Measurements from ENCODE around the gene DDX10.
A peak's percentile ranks its signal among the peaks of the same experiment; 100 is the strongest.
"Not testable (repeated sequence)": the region's sequence is repeated elsewhere in the genome, so short reads cannot be mapped to it uniquely, and the experiment has no call there.

The DDX10 gene

GRCh38 chr11:108664730-108665525, at the start of gene DDX10:
TSS of gene DDX10 (plus strand) at chr11:108665069. CDS start at chr11:108665154, 85 bp downstream.
- peak; percentile 97 for DNase-seq (ENCODE audit: low read depth in 2 of 2)

GRCh38 chr11:108616549-108616948, 48.3 kb upstream of the DDX10 start:
- peak; percentile 41 to 45 for DNase-seq (ENCODE audit: low read depth in 2 of 2)

GRCh38 chr11:108617055-108617454, 47.8 kb upstream of the DDX10 start:
- no peak for DNase-seq (ENCODE audit: low read depth in 2 of 2)

GRCh38 chr11:108618529-108618928, 46.3 kb upstream of the DDX10 start:
- no peak for DNase-seq (ENCODE audit: low read depth in 2 of 2)

GRCh38 chr11:108620958-108621772, 43.7 kb upstream of the DDX10 start:
- DNase-seq (ENCODE audit: low read depth in 2 of 2): no peak

- no peak for DNase-seq (ENCODE audit: low read depth in 2 of 2)
Measured at GRCh38 chr11:108622341-108622740, 42.5 kb upstream of the DDX10 start.

- DNase-seq (ENCODE audit: low read depth in 2 of 2): no peak
Measured at GRCh38 chr11:108624196-108624925, 40.5 kb upstream of the DDX10 start.

- DNase-seq (ENCODE audit: low read depth in 2 of 2): no peak
Measured at GRCh38 chr11:108628326-108628725, 36.5 kb upstream of the DDX10 start.

GRCh38 chr11:108628812-108629211, 36.1 kb upstream of the DDX10 start:
- DNase-seq (ENCODE audit: low read depth in 2 of 2): no peak

GRCh38 chr11:108629274-108629673, 35.6 kb upstream of the DDX10 start:
- DNase-seq (ENCODE audit: low read depth in 2 of 2): no peak

GRCh38 chr11:108632041-108632704, 32.7 kb upstream of the DDX10 start:
- DNase-seq (ENCODE audit: low read depth in 2 of 2): no peak

- DNase-seq (ENCODE audit: low read depth in 2 of 2): no peak
Measured at GRCh38 chr11:108635106-108635505, 29.8 kb upstream of the DDX10 start.

GRCh38 chr11:108636222-108636621, 28.6 kb upstream of the DDX10 start:
- DNase-seq (ENCODE audit: low read depth in 2 of 2): no peak

GRCh38 chr11:108639146-108639545, 25.7 kb upstream of the DDX10 start:
- no peak for DNase-seq (ENCODE audit: low read depth in 2 of 2)

GRCh38 chr11:108641752-108642151, 23.1 kb upstream of the DDX10 start:
- DNase-seq (ENCODE audit: low read depth in 2 of 2): not testable (repeated sequence)

GRCh38 chr11:108643974-108644373, 20.9 kb upstream of the DDX10 start:
- DNase-seq (ENCODE audit: low read depth in 2 of 2): no peak

- no peak for DNase-seq (ENCODE audit: low read depth in 2 of 2)
Measured at GRCh38 chr11:108645970-108646369, 18.9 kb upstream of the DDX10 start.

GRCh38 chr11:108647387-108647700, 17.5 kb upstream of the DDX10 start:
- DNase-seq (ENCODE audit: low read depth in 2 of 2): no peak

GRCh38 chr11:108647701-108648527, 17.0 kb upstream of the DDX10 start:
- DNase-seq (ENCODE audit: low read depth in 2 of 2): peak; percentile 55 to 62

- DNase-seq (ENCODE audit: low read depth in 2 of 2): no peak
Measured at GRCh38 chr11:108648528-108648885, 16.4 kb upstream of the DDX10 start.

GRCh38 chr11:108654100-108654499, 10.8 kb upstream of the DDX10 start:
- not testable (repeated sequence) for DNase-seq (ENCODE audit: low read depth in 2 of 2)

All from fibroblast of skin of left quadriceps (primary cell).